SHP77 (cell line): ENCODE data around the gene CXCL16.
"Not testable (repeated sequence)": the region's sequence is repeated elsewhere in the genome, so short reads cannot be mapped to it uniquely, and the experiment has no call there.

Source experiments
- DNase-seq, 2 experiments: peaks; one replicate each; lab custom pipeline; 2025; lab: John Stamatoyannopoulos, UW

The CXCL16 gene

DNA sequence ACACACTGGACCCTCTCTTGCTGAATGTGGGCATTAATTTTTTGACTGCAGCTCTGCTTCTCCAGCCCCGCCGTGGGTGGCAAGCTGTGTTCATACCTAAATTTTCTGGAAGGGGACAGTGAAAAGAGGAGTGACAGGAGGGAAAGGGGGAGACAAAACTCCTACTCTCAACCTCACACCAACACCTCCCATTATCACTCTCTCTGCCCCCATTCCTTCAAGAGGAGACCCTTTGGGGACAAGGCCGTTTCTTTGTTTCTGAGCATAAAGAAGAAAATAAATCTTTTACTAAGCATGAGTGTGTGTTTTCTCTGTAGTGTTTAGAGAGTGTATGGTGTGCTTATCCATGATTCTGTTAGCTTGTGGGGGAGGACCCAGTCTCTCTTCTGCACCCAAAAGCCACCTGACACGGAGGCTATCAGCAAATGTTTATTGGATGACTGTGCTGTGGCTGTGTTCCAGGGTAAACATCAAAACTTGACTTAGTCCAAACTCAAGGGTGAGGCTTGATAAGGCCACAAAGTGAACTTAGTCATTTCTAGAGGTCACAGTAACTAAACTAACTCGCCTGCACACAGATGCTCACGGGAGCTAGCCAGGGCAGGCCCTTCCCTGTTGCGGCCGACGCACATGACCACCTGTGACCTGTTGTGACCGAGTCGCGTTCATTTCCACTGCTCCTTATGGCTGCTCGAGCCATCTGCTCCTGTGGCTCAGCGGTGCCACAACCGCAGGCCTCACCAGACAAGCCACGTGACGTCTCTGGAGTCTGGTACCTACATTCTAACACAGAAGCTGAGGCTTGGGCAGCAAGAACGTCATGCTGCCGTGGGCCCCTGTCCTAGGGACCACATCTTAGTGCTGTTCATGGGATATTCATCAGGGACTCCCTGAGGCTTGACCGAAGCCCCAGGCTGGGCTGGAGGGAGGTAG, 18.3 kb downstream of the CXCL16 start:
- peak; percentile 57 to 78 for DNase-seq

- no peak for DNase-seq
Observed at GRCh38 chr17:4720787-4721186, 18.9 kb downstream of the CXCL16 start.

- DNase-seq: peak; percentile 41 to 85
Observed at GRCh38 chr17:4719684-4720221, 20.0 kb downstream of the CXCL16 start.

GRCh38 chr17:4719146-4719545, 20.6 kb downstream of the CXCL16 start:
- no peak for DNase-seq

DNA sequence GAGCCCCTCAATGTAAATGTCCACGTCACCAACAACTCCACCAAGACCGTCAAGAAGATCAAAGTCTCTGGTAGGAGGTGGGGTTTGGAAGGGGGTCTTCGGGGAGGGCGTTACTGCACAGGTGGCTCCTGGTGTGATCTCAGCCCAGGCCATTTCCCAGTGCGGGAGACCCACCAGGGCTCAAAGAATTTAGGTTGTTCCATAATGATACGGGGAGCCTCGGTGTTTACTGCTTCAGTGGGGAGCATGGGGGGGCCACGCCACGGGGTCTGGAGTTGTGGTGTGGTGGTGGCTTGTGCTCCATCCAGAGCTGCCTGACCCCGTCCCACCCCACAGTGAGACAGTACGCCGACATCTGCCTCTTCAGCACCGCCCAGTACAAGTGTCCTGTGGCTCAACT, 21.5 kb downstream of the CXCL16 start:
- no peak for DNase-seq

- DNase-seq: no peak
Observed at GRCh38 chr17:4717791-4718190, 21.9 kb downstream of the CXCL16 start.

- DNase-seq: no peak
Observed at GRCh38 chr17:4716081-4716480, 23.6 kb downstream of the CXCL16 start.

DNA sequence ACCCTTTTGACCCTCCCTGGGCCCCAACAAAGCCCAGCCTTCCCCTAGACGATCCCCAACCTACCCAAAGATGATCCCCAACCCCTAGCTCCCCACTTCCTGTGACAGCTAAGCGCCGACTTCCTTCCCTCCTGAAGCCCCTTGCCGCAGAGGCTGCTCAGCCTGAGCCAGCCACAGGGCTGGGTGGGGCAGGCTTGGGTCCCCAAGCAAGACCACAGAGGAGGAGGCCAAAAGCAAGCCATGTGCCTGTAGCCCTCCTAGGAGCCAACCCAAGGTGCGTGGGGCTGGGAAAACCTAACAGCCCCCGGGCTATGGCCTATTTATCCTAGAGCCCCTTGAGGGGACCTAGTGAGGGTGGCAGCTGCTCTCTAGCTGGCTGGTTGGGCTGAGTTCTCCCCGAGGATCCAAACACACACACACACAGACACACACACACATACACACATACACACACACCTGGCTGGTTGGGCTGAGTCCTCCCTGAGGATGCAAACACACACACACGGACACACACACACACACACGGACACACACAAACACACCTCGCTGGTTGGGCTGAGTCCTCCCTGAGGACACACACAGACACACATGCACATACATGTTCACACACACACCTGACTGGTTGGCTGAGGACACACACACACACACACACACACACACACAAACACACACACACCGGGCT, 24.5 kb downstream of the CXCL16 start:
- no peak for DNase-seq

DNA sequence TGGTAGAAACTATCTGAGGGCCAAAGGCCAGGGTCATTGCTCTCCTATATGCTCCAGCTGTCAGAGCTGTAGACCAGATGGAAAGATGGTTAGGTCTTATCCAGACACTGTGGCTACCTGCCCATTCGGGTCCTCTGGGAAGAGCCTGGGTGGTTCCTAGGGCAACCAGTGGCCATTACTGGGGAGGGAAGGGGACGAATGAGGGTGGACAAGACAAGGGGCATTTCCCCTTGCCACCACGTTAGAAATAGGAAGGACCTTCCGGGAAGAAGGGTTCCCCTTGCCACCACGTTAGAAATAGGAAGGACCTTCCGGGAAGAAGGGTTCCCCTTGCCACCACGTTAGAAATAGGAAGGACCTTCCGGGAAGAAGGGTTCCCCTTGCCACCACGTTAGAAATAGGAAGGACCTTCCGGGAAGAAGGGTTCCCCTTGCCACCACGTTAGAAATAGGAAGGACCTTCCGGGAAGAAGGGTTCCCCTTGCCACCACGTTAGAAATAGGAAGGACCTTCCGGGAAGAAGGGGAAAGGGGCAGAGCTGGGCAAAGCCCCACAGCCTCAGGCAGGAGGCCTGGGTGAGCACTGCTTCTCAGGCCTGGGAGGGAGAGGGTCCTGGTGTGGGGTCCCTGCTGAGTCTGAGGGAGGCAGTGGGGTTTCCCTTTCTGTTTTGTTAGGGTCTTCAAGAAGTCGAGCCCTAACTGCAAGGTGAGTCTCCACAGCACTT, 25.2 kb downstream of the CXCL16 start:
- not testable (repeated sequence) for DNase-seq

DNA sequence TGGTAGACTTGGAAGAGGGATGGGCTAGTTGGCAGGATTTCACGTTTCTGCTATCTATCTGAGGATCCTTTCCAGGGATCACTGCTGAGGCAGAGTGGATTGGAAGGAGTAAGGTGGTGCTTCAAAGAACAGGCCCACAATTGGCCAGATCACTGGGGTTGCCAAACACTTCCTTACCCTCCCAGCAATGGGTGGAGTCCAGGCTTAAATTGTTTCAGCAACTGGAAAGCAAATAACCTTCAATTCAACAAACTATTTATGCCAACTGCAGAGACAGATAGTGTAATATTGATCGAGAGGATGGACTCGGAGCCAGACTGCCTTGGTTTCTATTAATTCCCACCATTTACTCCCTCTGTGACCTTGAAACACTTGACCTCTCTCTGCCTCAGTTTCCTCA, 27.2 kb downstream of the CXCL16 start:
- DNase-seq: no peak

- DNase-seq: no peak
Observed at GRCh38 chr17:4711661-4712181, 28.0 kb downstream of the CXCL16 start.

GRCh38 chr17:4710693-4711634, 28.8 kb downstream of the CXCL16 start:
- no peak for DNase-seq

DNA sequence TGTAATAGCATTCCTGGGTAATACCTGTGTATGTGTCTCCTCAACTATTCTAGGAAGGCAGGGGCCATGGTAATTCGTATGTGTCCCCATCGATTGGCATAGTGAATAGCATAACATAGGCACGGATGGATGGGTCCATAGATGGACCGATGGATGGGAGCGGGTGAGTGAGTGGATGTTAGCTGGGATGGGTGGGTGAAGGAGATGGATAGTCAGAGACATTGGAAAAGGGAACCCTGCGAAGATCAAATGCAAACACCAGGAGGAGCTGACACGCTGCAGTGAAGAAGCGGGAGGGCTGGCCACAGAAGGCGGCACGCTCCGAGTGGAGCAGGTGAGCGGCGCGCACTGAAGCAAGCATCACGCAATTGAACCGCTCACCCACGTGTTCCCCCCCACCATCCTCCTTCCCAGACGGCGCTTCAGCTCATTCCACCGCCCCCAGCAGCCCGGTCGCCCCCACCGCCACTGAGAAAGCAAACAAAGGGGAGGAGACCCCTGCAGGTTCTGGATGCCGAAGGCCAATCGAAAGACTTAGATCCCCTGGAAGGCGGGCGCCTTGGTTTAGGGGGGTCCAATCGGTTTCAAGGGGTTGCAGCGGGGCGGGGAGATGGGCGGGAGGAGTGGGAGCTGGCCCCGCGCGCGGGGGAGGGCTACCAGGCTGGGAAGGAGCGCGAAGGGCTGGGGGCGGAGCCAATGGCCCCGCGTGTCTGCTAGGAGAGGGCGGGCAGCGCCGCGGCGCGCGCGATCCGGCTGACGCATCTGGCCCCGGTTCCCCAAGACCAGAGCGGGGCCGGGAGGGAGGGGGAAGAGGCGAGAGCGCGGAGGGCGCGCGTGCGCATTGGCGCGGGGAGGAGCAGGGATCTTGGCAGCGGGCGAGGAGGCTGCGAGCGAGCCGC, 29.7 kb downstream of the CXCL16 start, which contains the start of gene ARRB2:
Gene ARRB2, plus strand, starts transcription at position 839 of the 899 bp plus-strand sequence. CDS start 90 bp downstream, outside the sequence.
- DNase-seq: peak; percentile 98 to 99

GRCh38 chr17:4708436-4708835, 31.3 kb downstream of the CXCL16 start:
- DNase-seq: peak; percentile 68 to 79

DNA sequence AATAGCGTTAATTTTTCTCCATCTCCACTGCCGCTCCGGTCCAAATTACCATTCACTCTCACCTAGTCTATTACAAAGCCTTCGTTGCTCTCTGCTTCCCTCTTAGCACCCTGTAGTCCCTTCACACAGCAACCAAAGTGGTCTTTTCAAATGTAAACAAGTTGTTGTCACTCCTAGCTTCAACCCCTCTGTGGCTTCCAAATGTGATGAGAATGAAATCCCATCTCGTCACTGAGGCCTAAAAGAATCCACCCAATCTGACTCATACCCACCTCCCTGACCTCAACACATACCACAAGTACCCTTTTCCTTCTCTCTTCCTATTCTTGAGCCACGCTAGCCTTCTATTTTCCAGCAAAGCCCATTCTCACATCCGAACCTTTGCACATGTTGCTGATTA, 33.6 kb downstream of the CXCL16 start:
- no peak for DNase-seq

DNA sequence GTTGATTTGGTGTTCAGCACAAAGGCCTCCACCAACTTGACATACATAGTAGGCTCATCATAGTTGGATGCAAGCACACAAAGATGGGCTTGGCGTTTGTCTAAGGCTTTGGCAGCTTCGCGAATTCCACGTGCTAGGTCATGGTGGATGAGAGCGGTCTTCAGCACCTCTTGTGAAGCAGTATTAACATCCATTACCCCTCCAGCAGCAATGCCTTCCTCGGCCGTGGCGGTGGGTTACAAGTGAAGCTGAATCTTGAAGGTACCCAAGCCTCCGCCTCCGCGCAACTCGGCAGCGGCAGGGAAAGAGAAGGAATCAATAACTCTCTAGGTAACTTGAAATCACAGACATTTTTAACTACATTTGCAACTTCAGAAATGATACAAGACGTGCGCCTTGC, 34.7 kb downstream of the CXCL16 start:
- no peak for DNase-seq

- DNase-seq: not testable (repeated sequence)
Observed at GRCh38 chr17:4704574-4704907, 35.2 kb downstream of the CXCL16 start.

GRCh38 chr17:4703330-4703691, 36.4 kb downstream of the CXCL16 start:
- DNase-seq: no peak

DNA sequence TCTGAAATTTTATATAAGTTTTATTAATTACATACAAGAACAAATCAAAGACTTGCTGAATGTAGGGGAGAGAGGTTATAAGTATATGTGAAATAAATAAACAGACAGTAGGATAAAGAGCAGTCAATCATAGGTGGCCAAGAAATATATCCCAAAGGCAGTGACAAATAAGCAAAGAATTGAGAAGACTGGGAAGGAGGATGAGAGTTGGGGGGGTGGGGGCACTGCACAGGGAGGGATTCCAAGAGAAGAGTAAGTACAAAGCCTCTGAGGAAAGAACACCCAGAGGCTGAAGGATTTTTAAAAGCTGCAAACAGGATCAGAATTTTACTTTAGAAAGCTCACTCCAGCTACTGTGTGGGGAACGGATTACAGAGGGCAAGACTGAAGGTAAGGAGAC, 38.6 kb downstream of the CXCL16 start:
- DNase-seq: no peak
